Activated CD8-positive, alpha-beta memory T cell treated with anti-CD3 and anti-CD28 coated beads, Interleukin-2, amount 50 U/mL, for 24 hours (primary cell): ENCODE results near the gene RNF114.
"Not testable (repeated sequence)": the region's sequence is repeated elsewhere in the genome, so short reads cannot be mapped to it uniquely, and the experiment has no call there.

Experiments used
- DNase-seq: peaks from one replicate; pipeline ENCODE4 v3.0.0-alpha.2; 2020; ENCODE audit errors: extremely low read depth

The RNF114 gene

GRCh38 chr20:49964964-49965780 lies 29.0 kb downstream of the RNF114 start:
- no peak for DNase-seq

- no peak for DNase-seq
Measured at GRCh38 chr20:49965781-49966305, 29.6 kb downstream of the RNF114 start.

GRCh38 chr20:49966861-49967260 lies 30.7 kb downstream of the RNF114 start:
- DNase-seq, result no peak

- DNase-seq, result no peak
Measured at GRCh38 chr20:49969234-49969633, 33.0 kb downstream of the RNF114 start.

- no peak for DNase-seq
Measured at GRCh38 chr20:49969946-49970345, 33.7 kb downstream of the RNF114 start.

GRCh38 chr20:49970498-49970897 lies 34.3 kb downstream of the RNF114 start:
- DNase-seq, result no peak

GRCh38 chr20:49973981-49974380 lies 37.8 kb downstream of the RNF114 start:
- DNase-seq, result no peak

GRCh38 chr20:49976542-49976941 lies 40.3 kb downstream of the RNF114 start:
- no peak for DNase-seq

GRCh38 chr20:49977740-49978139 lies 41.5 kb downstream of the RNF114 start:
- DNase-seq, result not testable (repeated sequence)

- DNase-seq, result no peak
Measured at GRCh38 chr20:49978685-49979029, 42.5 kb downstream of the RNF114 start.

GRCh38 chr20:49979030-49979832 lies 43.0 kb downstream of the RNF114 start:
- no peak for DNase-seq

- no peak for DNase-seq
Measured at GRCh38 chr20:49980140-49981008, 44.2 kb downstream of the RNF114 start.

- DNase-seq, result no peak
Measured at GRCh38 chr20:49981218-49982071, 45.2 kb downstream of the RNF114 start.

GRCh38 chr20:49982072-49982345 lies 45.8 kb downstream of the RNF114 start:
- no peak for DNase-seq

- peak; percentile 46 for DNase-seq
Measured at GRCh38 chr20:49982346-49983122, 46.3 kb downstream of the RNF114 start, which contains the start of gene SNAI1. Gene SNAI1 (plus strand): TSS chr20:49982980. CDS start chr20:49983060, 80 bp downstream.

- no peak for DNase-seq
Measured at GRCh38 chr20:49983123-49983847, 47.1 kb downstream of the RNF114 start.

- DNase-seq, result no peak
Measured at GRCh38 chr20:49983848-49984408, 47.7 kb downstream of the RNF114 start.

GRCh38 chr20:49984426-49985153 lies 48.4 kb downstream of the RNF114 start:
- no peak for DNase-seq

- no peak for DNase-seq
Measured at GRCh38 chr20:49985157-49985556, 49.0 kb downstream of the RNF114 start.
